ENCODE data around the gene ITGA2B. TPM values are rescaled to one million over a fixed set of nuclear protein-coding genes. Genes with fewer than 3 reads are reported as not detected.

The ITGA2B gene
- total RNA-seq, 2 donors from 2014 or later = 1.0 to 2.6 TPM

GRCh38 chr17:44424828-44425461, 35.5 kb upstream of the ITGA2B start:
- H3K4me1 ChIP-seq = no peaks in the 10 kb centered on the region
- no peaks in the 10 kb centered on the region for H3K9me3 ChIP-seq
- no peak for TF ChIP-seq CTCF (IDR thresholded peaks at IDR 0.05)
- H3K36me3 ChIP-seq = peaks cover 50% of the 10 kb centered on the region
- no peak for DNase-seq (ENCODE audit: low spot score)
- no peaks in the 10 kb centered on the region for H3K27me3 ChIP-seq
- no peak overlapping the region for H3K4me3 ChIP-seq
- H3K27ac ChIP-seq = no peak overlapping the region

GRCh38 chr17:44417553-44417952, 28.1 kb upstream of the ITGA2B start:
- Histone ChIP-seq H3K4me3 (no peak overlapping the region), H3K9me3 (no peaks in the 10 kb centered on the region), H3K27me3 (no peaks in the 10 kb centered on the region), H3K4me1 (no peaks in the 10 kb centered on the region), H3K36me3 (peaks cover 26% of the 10 kb centered on the region), H3K27ac (no peak overlapping the region)
- DNase-seq (ENCODE audit: low spot score) = no peak
- no peak for TF ChIP-seq CTCF (IDR thresholded peaks at IDR 0.05)

DNA sequence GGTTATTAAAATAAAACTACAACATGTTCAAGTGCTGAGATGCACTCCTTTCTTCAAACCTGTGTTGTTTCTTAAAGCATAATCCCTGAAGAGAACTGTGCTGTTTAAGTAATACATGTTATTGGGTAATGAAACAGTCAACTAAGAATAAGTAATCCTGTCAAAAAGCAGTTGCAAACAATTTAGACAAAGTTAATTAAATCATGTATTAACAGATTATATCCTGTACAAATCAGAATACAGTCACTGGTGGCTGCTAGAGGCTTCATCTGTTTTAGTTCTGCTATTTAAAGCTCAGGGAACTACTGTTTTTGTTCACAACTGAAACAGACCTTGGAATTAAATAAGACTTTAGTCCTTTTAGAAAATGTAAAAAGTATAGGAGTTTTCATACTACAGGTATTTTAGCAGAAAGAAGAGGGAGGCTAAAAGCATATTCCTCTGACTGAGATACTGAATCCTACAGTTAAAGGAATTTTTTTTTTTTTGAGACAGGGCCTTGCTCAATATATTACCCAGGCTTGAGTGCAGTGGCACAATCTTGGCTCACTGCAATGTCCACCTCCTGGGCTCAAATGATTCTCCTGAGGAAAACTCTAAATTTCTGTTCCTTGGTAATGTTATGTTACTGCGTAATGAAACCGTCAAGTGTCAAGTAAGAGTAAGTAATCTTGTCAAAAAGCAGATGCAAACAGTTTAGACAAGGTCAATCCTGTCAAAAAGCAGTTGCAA, 27.3 kb upstream of the ITGA2B start:
- no peaks in the 10 kb centered on the region for H3K27me3 ChIP-seq

DNA sequence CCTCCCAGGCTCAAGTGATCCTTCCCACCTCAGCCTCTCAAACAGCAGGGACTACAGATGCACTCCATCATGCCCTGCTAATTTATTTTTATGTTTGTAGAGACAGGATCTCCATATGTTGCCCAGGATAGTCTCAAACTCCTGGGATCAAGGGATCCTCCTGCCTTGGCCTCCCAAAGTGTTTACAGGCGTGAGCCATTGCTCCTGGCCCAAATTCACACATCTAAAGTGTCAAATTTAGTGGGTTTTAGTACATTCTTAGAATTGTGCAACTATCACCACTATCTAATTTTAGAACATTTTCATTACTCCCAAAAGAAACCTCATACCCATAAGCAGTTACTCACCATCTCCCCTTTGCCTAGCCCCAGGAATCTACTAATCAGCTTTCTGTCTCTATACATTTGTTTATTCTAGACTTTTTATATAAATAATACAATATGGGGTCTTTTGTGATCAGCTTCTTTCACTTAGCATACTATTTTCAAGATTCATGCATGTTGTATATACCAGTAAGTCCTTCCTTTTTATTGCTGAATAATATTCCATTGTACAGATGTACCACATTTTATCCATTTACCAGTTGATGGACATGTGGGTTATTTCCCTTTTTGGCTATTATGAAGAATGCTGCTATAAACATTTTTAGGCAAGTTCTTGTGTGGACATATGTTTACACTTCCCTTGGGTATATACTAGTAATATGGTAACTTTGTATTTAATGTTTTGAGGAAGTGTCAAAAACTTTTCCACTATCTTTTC, 25.1 kb upstream of the ITGA2B start:
- H3K27ac ChIP-seq = no peak overlapping the region
- DNase-seq (ENCODE audit: low spot score) = no peak
- H3K9me3 ChIP-seq = no peaks in the 10 kb centered on the region
- no peak for TF ChIP-seq CTCF (IDR thresholded peaks at IDR 0.05)
- no peaks in the 10 kb centered on the region for H3K4me1 ChIP-seq
- H3K4me3 ChIP-seq = no peak overlapping the region
- peaks cover 6% of the 10 kb centered on the region for H3K36me3 ChIP-seq
- no peaks in the 10 kb centered on the region for H3K27me3 ChIP-seq

More for the DNA sequence above, 27.3 kb upstream of the ITGA2B start:
- no peak for DNase-seq (ENCODE audit: low spot score)
- Histone ChIP-seq H3K4me3 (no peak overlapping the region), H3K36me3 (peaks cover 19% of the 10 kb centered on the region), H3K9me3 (no peaks in the 10 kb centered on the region), H3K4me1 (no peaks in the 10 kb centered on the region), H3K27ac (no peak overlapping the region)
- no peak for TF ChIP-seq CTCF (IDR thresholded peaks at IDR 0.05)

- no peak for DNase-seq (ENCODE audit: low spot score)
These were observed 20.0 kb upstream of the ITGA2B start for GRCh38 chr17:44409309-44410028.

More at GRCh38 chr17:44409309-44410028, 20.0 kb upstream of the ITGA2B start:
- no peak overlapping the region for H3K4me3 ChIP-seq
- H3K27me3 ChIP-seq = no peaks in the 10 kb centered on the region
- peaks cover 13% of the 10 kb centered on the region for H3K36me3 ChIP-seq
- no peaks in the 10 kb centered on the region for H3K9me3 ChIP-seq
- H3K27ac ChIP-seq = no peak overlapping the region
- no peaks in the 10 kb centered on the region for H3K4me1 ChIP-seq
- TF ChIP-seq CTCF (IDR thresholded peaks at IDR 0.05) = no peak

Measured in right atrium auricular region (tissue), 2 donors.